NB4 (cell line): ENCODE data around the gene FAM83E.

ENCODE experiments used
- CTCF ChIP-seq: IDR thresholded peaks from one replicate; pipeline ENCODE4 v1.5.1; 2012; ENCODE audit warnings: low read depth, low read length
- MAX ChIP-seq: IDR thresholded peaks from 2 replicates; pipeline ENCODE4 v1.6.1; 2011; ENCODE audit warnings: low read depth, low read length
- MYC ChIP-seq: IDR thresholded peaks from 2 replicates; pipeline ENCODE4 v1.6.1; 2011; ENCODE audit warnings: low read depth, low read length
- POLR2A ChIP-seq: IDR thresholded peaks from 2 replicates; pipeline ENCODE4 v1.6.1; 2011; ENCODE audit warnings: mild to moderate bottlenecking; ENCODE audit not compliant: insufficient read length; ENCODE audit errors: extremely low read depth

GRCh38 chr19:48616041-48616436 is 1.2 kb upstream of the FAM83E start:
- TF ChIP-seq POLR2A (no peak), CTCF (no peak), MAX (no peak), MYC (no peak)
